22Rv1 (cell line): ENCODE results near the gene GNB1.

Source experiments
- CTCF ChIP-seq: fragments of 450-650 bp; IDR thresholded peaks from 2 replicates; pipeline ENCODE4 v1.5.1; 2017; ENCODE audit warnings: mild to moderate bottlenecking
- ZFX ChIP-seq: fragments of 450-650 bp; IDR thresholded peaks from 2 replicates; pipeline ENCODE4 v1.6.1; 2017; ENCODE audit warnings: antibody characterized with exemption, borderline replicate concordance

- peak; percentile 42 for TF ChIP-seq CTCF
- TF ChIP-seq ZFX: no peak
Observed at GRCh38 chr1:1796466-1796865, 94.4 kb downstream of the GNB1 start.
